ENCODE measurements around the gene VAX1. TPM values are rescaled to one million over a fixed set of nuclear protein-coding genes. Genes with fewer than 3 reads are reported as not detected.

The VAX1 gene
- total and polyA plus RNA-seq, 2 donors (not counting 3 experiments of a cell fraction or from before 2014, with no cell fraction given) = not detected

GRCh38 chr10:117184821-117185220, 46.8 kb upstream of the VAX1 start:
- ChIA-PET CTCF (interaction anchor here (3.3 kb wide), 1 partner anchor 10 kb away, joined by 23 read pairs; no protein-coding TSS in a partner anchor), POLR2A (no interaction called here)
- Histone ChIP-seq H3K4me3 (replicated peaks in 1 of 3; ENCODE audit: insufficient read depth in 1 of 3, low read depth in 1 of 3, low read length in 3 of 3) (no peak overlapping the region), H3K79me2 (ENCODE audit: control insufficient read depth, insufficient read depth, low read length) (no peaks in the 10 kb centered on the region), H3K4me2 (ENCODE audit: insufficient read depth, low read length) (no peak overlapping the region), H3K27ac (ENCODE audit: insufficient read depth, low read depth, low read length) (no peak overlapping the region), H3K9me1 (replicated peaks; ENCODE audit: control insufficient read depth, extremely low read depth, insufficient read depth, low read length) (no peaks in the 10 kb centered on the region), H3K27me3 (ENCODE audit: control insufficient read depth in 2 of 2, insufficient read depth in 2 of 2, low read length in 2 of 2) (peaks cover 0 to 2% of the 10 kb centered on the region in 2 experiments), H3K9ac (replicated peaks; ENCODE audit: extremely low read depth, insufficient read depth, low read length) (no peak overlapping the region), H4K20me1 (replicated peaks; ENCODE audit: control insufficient read depth, extremely low read depth, insufficient read depth, low read length) (no peaks in the 10 kb centered on the region), H3K4me1 (ENCODE audit: control insufficient read depth, extremely low read depth, insufficient read depth, low read length) (no peaks in the 10 kb centered on the region), H3K36me3 (ENCODE audit: control insufficient read depth in 2 of 2, extremely low read depth in 1 of 2, insufficient read depth in 2 of 2, low read length in 2 of 2) (no peaks in the 10 kb centered on the region), H3K9me3 (replicated peaks; ENCODE audit: control insufficient read depth, insufficient read depth, low read length) (no peaks in the 10 kb centered on the region), H2AFZ (ENCODE audit: low read depth, low read length) (no peak overlapping the region)
- TF ChIP-seq JUN (IDR thresholded peaks at IDR 0.05; ENCODE audit: borderline replicate concordance, insufficient read depth, insufficient read length, low read depth) = no peak
- no peak for TF ChIP-seq CTCF (IDR thresholded peaks at IDR 0.05; ENCODE audit: extremely low read depth in 1 of 2, insufficient read depth in 1 of 2, low read depth in 1 of 2, low read length in 2 of 2)
- no peak for TF ChIP-seq MYC (IDR thresholded peaks at IDR 0.05; ENCODE audit: low read depth, low read length)
- no peak for TF ChIP-seq POLR2AphosphoS5 (IDR thresholded peaks at IDR 0.05; ENCODE audit: insufficient read depth, low read depth, low read length)
- no peak for TF ChIP-seq EZH2 (IDR thresholded peaks at IDR 0.05; ENCODE audit: borderline replicate concordance, low read depth, low read length, severe bottlenecking)
- TF ChIP-seq FOS (IDR thresholded peaks at IDR 0.05; ENCODE audit: borderline replicate concordance, insufficient read depth, low read length) = no peak
- no peak for FAIRE-seq
- intact Hi-C loops (cut with micrococcal nuclease) (no loop called here), dilution Hi-C loops (cut with MboI; ENCODE audit: extremely low pct_ligation_motif_present, low sequenced_read_pairs) (no loop called here)
- no peak for DNase-seq (ENCODE audit: low read depth, low spot score)
- no TSS peak for BruUV-seq (replicated peaks)
